AG09319 (cell line): ENCODE data around the gene CLDN7.

Experiments used
- DNase-seq: peaks from one replicate; pipeline ENCODE4 v3.0.0-alpha.2; 2010; ENCODE audit warnings: low read depth; ENCODE audit errors: extremely low read depth
- TF ChIP-seq, protein P1 (sequence below): IDR thresholded peaks from 2 replicates; pipeline ENCODE4 v1.5.1; 2011; ENCODE audit warnings: low read depth, mild to moderate bottlenecking, inconsistent platforms, low read length, moderate library complexity

Gene CLDN7

DNA sequence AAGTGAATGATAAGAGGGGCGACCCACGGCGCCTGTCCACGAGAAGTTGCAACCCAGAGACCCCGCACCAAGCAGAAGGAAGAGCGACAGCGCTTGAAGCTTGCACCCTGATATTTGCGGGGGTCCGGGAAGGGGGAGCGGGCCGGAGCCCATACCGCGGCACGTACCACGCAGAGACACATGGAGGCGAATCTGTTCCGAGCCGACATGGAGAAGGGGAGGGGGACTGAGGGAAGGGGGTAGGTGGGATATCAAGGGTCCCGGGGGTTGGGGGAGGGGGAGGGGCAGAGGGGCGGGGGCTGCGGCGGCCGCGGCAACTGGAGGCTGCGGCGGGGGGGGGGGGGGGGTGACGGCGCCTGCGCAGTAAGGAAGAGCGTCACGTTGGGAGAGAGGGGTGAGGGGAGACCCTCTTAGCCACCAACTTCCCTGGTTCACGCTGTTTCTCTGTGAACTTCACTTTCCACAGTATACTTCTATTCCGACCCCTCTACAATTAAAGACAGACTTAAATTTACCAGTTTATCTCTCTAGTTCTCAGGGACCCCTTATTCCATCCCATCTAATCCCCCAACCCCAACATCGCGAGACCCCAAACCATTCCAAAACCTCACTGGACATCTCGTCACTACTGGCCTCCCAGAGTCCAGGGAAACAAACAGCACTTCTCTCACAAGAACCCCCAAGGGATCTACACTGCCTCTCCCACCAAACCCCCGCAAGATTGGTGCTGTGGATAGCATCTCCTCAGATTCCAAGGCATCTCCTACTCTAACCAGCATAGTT, 50.6 kb downstream of the CLDN7 start:
- DNase-seq, result no peak
- TF ChIP-seq, protein P1, sequence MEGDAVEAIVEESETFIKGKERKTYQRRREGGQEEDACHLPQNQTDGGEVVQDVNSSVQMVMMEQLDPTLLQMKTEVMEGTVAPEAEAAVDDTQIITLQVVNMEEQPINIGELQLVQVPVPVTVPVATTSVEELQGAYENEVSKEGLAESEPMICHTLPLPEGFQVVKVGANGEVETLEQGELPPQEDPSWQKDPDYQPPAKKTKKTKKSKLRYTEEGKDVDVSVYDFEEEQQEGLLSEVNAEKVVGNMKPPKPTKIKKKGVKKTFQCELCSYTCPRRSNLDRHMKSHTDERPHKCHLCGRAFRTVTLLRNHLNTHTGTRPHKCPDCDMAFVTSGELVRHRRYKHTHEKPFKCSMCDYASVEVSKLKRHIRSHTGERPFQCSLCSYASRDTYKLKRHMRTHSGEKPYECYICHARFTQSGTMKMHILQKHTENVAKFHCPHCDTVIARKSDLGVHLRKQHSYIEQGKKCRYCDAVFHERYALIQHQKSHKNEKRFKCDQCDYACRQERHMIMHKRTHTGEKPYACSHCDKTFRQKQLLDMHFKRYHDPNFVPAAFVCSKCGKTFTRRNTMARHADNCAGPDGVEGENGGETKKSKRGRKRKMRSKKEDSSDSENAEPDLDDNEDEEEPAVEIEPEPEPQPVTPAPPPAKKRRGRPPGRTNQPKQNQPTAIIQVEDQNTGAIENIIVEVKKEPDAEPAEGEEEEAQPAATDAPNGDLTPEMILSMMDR, result no peak
